ENCODE measurements around the gene RAB20. TPM values are rescaled to one million over a fixed set of nuclear protein-coding genes. Genes with fewer than 3 reads are reported as not detected.

The RAB20 gene
- polyA plus RNA-seq, 1 donor from 2014 or later = not detected

DNA sequence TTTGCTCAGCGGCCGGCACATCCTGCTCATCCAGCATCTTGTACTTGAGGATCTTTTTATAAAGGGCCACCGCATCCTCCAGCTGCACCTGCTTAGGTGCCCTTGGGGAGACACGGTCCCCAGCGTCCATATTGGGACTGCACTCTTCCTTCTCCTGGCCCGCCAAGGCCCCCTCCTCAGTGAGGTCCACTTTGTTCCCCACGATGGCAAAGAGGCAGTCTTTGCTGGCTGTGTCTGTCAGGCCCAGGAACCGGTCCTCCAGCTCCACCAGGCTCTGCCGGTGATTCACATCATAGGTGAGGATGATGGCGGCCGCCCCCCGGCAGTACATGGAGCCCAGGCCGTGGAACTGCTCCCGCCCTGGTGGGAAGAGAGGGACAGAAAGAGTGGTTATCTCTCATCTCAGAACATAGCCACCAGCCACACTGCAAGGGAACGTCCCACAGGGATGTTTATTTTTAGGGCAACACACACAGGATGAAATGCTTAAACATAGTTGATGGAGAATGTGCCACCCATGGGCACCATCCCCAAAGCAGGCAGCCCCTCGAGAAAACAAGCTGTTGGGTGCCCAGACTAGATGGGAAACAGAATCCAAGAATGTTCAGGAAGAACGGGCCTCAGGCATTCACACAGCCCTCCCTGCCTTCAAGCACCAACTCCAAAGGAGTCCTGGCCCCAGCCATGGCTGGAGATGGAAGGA lies 37.5 kb downstream of the RAB20 start:
- H3K9me2 ChIP-seq (ENCODE audit: insufficient read depth, low read length) = no peaks in the 10 kb centered on the region
- H4K20me1 ChIP-seq (ENCODE audit: insufficient read depth) = no peaks in the 10 kb centered on the region
- H3K36me3 ChIP-seq (ENCODE audit: insufficient read depth, low read length) = no peaks in the 10 kb centered on the region
- no peak overlapping the region for H3K4me3 ChIP-seq (ENCODE audit: low read length)
- no peaks in the 10 kb centered on the region for H3F3A ChIP-seq (ENCODE audit: insufficient read depth, low read length, poor library complexity, severe bottlenecking)
- H3K4me2 ChIP-seq (ENCODE audit: low read length) = no peak overlapping the region
- no peaks in the 10 kb centered on the region for H3K79me2 ChIP-seq (replicated peaks; ENCODE audit: insufficient read depth, low read length)
- H3K9ac ChIP-seq (ENCODE audit: low read length) = no peak overlapping the region
- no peaks in the 10 kb centered on the region for H3K27me3 ChIP-seq (ENCODE audit: insufficient read depth, low read depth, low read length)
- H3K9me3 ChIP-seq (ENCODE audit: low read length) = no peaks in the 10 kb centered on the region
- no peak overlapping the region for H2AFZ ChIP-seq (ENCODE audit: low read depth, low read length)
- TF ChIP-seq POLR2AphosphoS5 (IDR thresholded peaks at IDR 0.05) (no peak), EZH2 (IDR thresholded peaks at IDR 0.05; ENCODE audit: borderline replicate concordance, insufficient read depth, low read length, poor library complexity, severe bottlenecking) (no peak), TAF1 (IDR thresholded peaks at IDR 0.05; ENCODE audit: low read depth) (no peak), SMC3 (conservative IDR thresholded peaks at IDR 0.05; ENCODE audit: poor library complexity) (no peak), RAD21 (conservative IDR thresholded peaks at IDR 0.05) (no peak), EP300 (conservative IDR thresholded peaks at IDR 0.05; ENCODE audit: poor library complexity, severe bottlenecking) (no peak), MXI1 (conservative IDR thresholded peaks at IDR 0.05; ENCODE audit: poor library complexity, severe bottlenecking) (no peak)
- TF ChIP-seq, protein P1, sequence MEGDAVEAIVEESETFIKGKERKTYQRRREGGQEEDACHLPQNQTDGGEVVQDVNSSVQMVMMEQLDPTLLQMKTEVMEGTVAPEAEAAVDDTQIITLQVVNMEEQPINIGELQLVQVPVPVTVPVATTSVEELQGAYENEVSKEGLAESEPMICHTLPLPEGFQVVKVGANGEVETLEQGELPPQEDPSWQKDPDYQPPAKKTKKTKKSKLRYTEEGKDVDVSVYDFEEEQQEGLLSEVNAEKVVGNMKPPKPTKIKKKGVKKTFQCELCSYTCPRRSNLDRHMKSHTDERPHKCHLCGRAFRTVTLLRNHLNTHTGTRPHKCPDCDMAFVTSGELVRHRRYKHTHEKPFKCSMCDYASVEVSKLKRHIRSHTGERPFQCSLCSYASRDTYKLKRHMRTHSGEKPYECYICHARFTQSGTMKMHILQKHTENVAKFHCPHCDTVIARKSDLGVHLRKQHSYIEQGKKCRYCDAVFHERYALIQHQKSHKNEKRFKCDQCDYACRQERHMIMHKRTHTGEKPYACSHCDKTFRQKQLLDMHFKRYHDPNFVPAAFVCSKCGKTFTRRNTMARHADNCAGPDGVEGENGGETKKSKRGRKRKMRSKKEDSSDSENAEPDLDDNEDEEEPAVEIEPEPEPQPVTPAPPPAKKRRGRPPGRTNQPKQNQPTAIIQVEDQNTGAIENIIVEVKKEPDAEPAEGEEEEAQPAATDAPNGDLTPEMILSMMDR (IDR thresholded peaks at IDR 0.05; ENCODE audit: poor library complexity, severe bottlenecking) = no peak
- H3K27ac ChIP-seq (ENCODE audit: low read length) = no peak overlapping the region

DNA sequence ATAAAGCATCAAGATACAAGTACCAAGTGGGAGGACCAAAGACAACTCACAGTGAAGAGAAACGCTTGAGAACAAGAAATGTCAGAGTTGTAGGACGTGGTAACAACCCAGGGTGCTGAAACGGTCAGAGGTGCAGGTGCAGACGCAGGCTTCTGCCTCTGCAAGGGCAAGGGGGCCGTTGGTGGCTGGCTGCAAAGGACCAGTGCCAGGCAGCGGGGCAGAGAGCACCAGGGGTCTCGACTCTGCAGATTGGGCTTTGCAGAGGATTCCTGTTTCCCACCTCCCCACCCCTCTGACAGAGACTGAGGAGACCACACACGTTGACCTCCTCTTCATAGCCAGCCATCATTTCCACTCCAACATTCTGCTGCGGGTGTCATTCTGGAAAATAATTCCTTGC lies 38.3 kb downstream of the RAB20 start:
- Histone ChIP-seq H3K27me3 (ENCODE audit: insufficient read depth, low read depth, low read length) (no peaks in the 10 kb centered on the region), H3F3A (ENCODE audit: insufficient read depth, low read length, poor library complexity, severe bottlenecking) (no peaks in the 10 kb centered on the region), H3K9me3 (ENCODE audit: low read length) (no peaks in the 10 kb centered on the region), H3K27ac (ENCODE audit: low read length) (no peak overlapping the region), H3K9me2 (ENCODE audit: insufficient read depth, low read length) (no peaks in the 10 kb centered on the region), H3K4me2 (ENCODE audit: low read length) (no peak overlapping the region), H3K4me3 (ENCODE audit: low read length) (no peak overlapping the region), H2AFZ (ENCODE audit: low read depth, low read length) (no peak overlapping the region), H4K20me1 (ENCODE audit: insufficient read depth) (no peaks in the 10 kb centered on the region), H3K36me3 (ENCODE audit: insufficient read depth, low read length) (no peaks in the 10 kb centered on the region), H3K9ac (ENCODE audit: low read length) (no peak overlapping the region), H3K79me2 (replicated peaks; ENCODE audit: insufficient read depth, low read length) (no peaks in the 10 kb centered on the region)
- TF ChIP-seq, protein P2, sequence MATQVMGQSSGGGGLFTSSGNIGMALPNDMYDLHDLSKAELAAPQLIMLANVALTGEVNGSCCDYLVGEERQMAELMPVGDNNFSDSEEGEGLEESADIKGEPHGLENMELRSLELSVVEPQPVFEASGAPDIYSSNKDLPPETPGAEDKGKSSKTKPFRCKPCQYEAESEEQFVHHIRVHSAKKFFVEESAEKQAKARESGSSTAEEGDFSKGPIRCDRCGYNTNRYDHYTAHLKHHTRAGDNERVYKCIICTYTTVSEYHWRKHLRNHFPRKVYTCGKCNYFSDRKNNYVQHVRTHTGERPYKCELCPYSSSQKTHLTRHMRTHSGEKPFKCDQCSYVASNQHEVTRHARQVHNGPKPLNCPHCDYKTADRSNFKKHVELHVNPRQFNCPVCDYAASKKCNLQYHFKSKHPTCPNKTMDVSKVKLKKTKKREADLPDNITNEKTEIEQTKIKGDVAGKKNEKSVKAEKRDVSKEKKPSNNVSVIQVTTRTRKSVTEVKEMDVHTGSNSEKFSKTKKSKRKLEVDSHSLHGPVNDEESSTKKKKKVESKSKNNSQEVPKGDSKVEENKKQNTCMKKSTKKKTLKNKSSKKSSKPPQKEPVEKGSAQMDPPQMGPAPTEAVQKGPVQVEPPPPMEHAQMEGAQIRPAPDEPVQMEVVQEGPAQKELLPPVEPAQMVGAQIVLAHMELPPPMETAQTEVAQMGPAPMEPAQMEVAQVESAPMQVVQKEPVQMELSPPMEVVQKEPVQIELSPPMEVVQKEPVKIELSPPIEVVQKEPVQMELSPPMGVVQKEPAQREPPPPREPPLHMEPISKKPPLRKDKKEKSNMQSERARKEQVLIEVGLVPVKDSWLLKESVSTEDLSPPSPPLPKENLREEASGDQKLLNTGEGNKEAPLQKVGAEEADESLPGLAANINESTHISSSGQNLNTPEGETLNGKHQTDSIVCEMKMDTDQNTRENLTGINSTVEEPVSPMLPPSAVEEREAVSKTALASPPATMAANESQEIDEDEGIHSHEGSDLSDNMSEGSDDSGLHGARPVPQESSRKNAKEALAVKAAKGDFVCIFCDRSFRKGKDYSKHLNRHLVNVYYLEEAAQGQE (IDR thresholded peaks at IDR 0.05; ENCODE audit: borderline replicate concordance) = no peak
- TF ChIP-seq RAD21 (conservative IDR thresholded peaks at IDR 0.05) (no peak), POLR2AphosphoS5 (IDR thresholded peaks at IDR 0.05) (no peak), EP300 (conservative IDR thresholded peaks at IDR 0.05; ENCODE audit: poor library complexity, severe bottlenecking) (no peak), SMC3 (conservative IDR thresholded peaks at IDR 0.05; ENCODE audit: poor library complexity) (no peak), TAF1 (IDR thresholded peaks at IDR 0.05; ENCODE audit: low read depth) (no peak), MXI1 (conservative IDR thresholded peaks at IDR 0.05; ENCODE audit: poor library complexity, severe bottlenecking) (no peak), EZH2 (IDR thresholded peaks at IDR 0.05; ENCODE audit: borderline replicate concordance, insufficient read depth, low read length, poor library complexity, severe bottlenecking) (no peak)
- TF ChIP-seq, protein P1 (IDR thresholded peaks at IDR 0.05; ENCODE audit: poor library complexity, severe bottlenecking) = no peak
